HCT116 (cell line): Measurements from ENCODE around the gene SEPTIN5. TPM values are rescaled to one million over a fixed set of nuclear protein-coding genes. Genes with fewer than 3 reads are reported as not detected.
A peak's percentile ranks its signal among the peaks of the same experiment; 100 is the strongest.

ENCODE experiments used
- ATAC-seq: fragments of 200-7000 bp; cut with Tn5 transposase; 2 replicates; pipeline ENCODE4 v1.9.1; 2020; ENCODE audit warnings: mild to moderate bottlenecking, moderate library complexity
- BruUV-seq: library from RNA; stranded (reverse); fragments of 400-500 nt; replicated peaks from 2 replicates; lab custom pipeline; 2021; lab: Mats Ljungman, UMichigan
- CTCF ChIA-PET: fragments of 300-600 bp; sonication (Branson Sonifier 250); formaldehyde crosslinking; loops from one replicate; lab custom pipeline; 2021; ENCODE audit warnings: antibody characterized with exemption; lab: Charles Lee
- POLR2A ChIA-PET: fragments of 300-600, 350-600 bp; sonication (Branson Sonifier 250); formaldehyde crosslinking; loops from one replicate; lab custom pipeline; 2021; ENCODE audit warnings: antibody characterized with exemption; lab: Charles Lee
- RAD21 ChIA-PET, 2 experiments: fragments of 300-600 bp; sonication (Branson Sonifier 250); formaldehyde crosslinking; loops; one replicate each; lab custom pipeline; 2023; ENCODE audit warnings: low total read pairs in 2 of 2; ENCODE audit not compliant: uncharacterized antibody in 2 of 2, unreplicated experiment in 2 of 2, low non-redundant PET in 1 of 2; lab: Charles Lee
- DNase-seq: peaks from one replicate; pipeline ENCODE4 v3.0.0-alpha.2; 2010; ENCODE audit warnings: low read depth, low spot score
- H2AFZ ChIP-seq: fragments of 200-600 bp; shearing (Covaris generic), sonication (generic); 2 replicates; pipeline ENCODE4 v1.6.1; 2017; ENCODE audit warnings: low read depth, mixed run types, mixed read lengths, antibody characterized with exemption, low read length; ENCODE audit not compliant: poor library complexity, severe bottlenecking
- H3K27ac ChIP-seq: 2 replicates; pipeline ENCODE4 v1.5.1; 2012; ENCODE audit warnings: low read depth, low read length
- H3K27me3 ChIP-seq: fragments of 200-600 bp; sonication (generic); 2 replicates; pipeline ENCODE4 v1.6.1; 2016; ENCODE audit warnings: mixed run types, low read length, mixed read lengths; ENCODE audit not compliant: insufficient read depth
- H3K36me3 ChIP-seq, 2 experiments: fragments of 200-500 bp in 1 of 2; fragments of 200-600 bp in 1 of 2; sonication (Bioruptor generic) in 1 of 2; sonication (generic) in 1 of 2; 2 replicates each; pipeline versions ENCODE4 v1.5.1 to v1.6.1; 2014 to 2016; ENCODE audit warnings: low read length in 2 of 2, inconsistent platforms in 1 of 2, mixed read lengths in 1 of 2, mixed run types in 1 of 2; ENCODE audit not compliant: insufficient read depth in 2 of 2, control insufficient read depth in 1 of 2
- H3K4me1 ChIP-seq, 2 experiments: fragments of 200-600 bp in 1 of 2; sonication (generic) in 1 of 2; 2 replicates each; pipeline versions ENCODE4 v1.5.1 to v1.6.1; 2012 to 2017; ENCODE audit warnings: low read length in 2 of 2, inconsistent platforms in 1 of 2, mild to moderate bottlenecking in 1 of 2, mixed read lengths in 1 of 2, mixed run types in 1 of 2, moderate library complexity in 1 of 2; ENCODE audit not compliant: insufficient read depth in 2 of 2, control insufficient read depth in 1 of 2
- H3K4me2 ChIP-seq: fragments of 200-600 bp; sonication (generic); 2 replicates; pipeline ENCODE4 v1.6.1; 2017; ENCODE audit warnings: mixed run types, low read length, mixed read lengths
- H3K4me3 ChIP-seq, 2 experiments: fragments of 200-600 bp in 1 of 2; sonication (generic) in 1 of 2; replicated peaks in 1 of 2; 2 replicates each; pipeline ENCODE4 v1.5.1; 2011 to 2016; ENCODE audit warnings: low read length in 2 of 2, control low read depth in 1 of 2, low read depth in 1 of 2, mild to moderate bottlenecking in 1 of 2, mixed read lengths in 1 of 2, mixed run types in 1 of 2
- H3K79me2 ChIP-seq: fragments of 200-600 bp; sonication (generic); 2 replicates; pipeline ENCODE4 v1.6.1; 2017; ENCODE audit warnings: mild to moderate bottlenecking, mixed run types, low read length, moderate library complexity, mixed read lengths; ENCODE audit not compliant: insufficient read depth
- H3K9ac ChIP-seq: fragments of 200-600 bp; sonication (generic); 2 replicates; pipeline ENCODE4 v1.6.1; 2016; ENCODE audit warnings: low read length, mixed read lengths
- H3K9me2 ChIP-seq: fragments of 200-600 bp; sonication (generic), shearing (Covaris generic); 2 replicates; pipeline ENCODE4 v1.6.1; 2017; ENCODE audit warnings: mixed run types, mild to moderate bottlenecking, moderate library complexity; ENCODE audit not compliant: insufficient read depth
- H3K9me3 ChIP-seq, 2 experiments: fragments of 200-500 bp in 1 of 2; fragments of 200-600 bp in 1 of 2; sonication (Bioruptor generic) in 1 of 2; sonication (generic) in 1 of 2; 2 replicates each; pipeline ENCODE4 v1.6.1; 2014 to 2017; ENCODE audit warnings: low read length in 2 of 2, mixed read lengths in 2 of 2, inconsistent platforms in 1 of 2, low read depth in 1 of 2, mild to moderate bottlenecking in 1 of 2, mixed run types in 1 of 2, moderate library complexity in 1 of 2; ENCODE audit not compliant: control insufficient read depth in 1 of 2, insufficient read depth in 1 of 2
- H4K20me1 ChIP-seq: fragments of 200-600 bp; sonication (generic), shearing (Covaris generic); 2 replicates; pipeline ENCODE4 v1.6.1; 2017; ENCODE audit warnings: mixed run types, mild to moderate bottlenecking, moderate library complexity; ENCODE audit not compliant: insufficient read depth
- CBX3 ChIP-seq: IDR thresholded peaks from 2 replicates; pipeline ENCODE4 v1.6.1; 2012; ENCODE audit warnings: low read depth
- CEBPB ChIP-seq: IDR thresholded peaks from 2 replicates; pipeline ENCODE4 v1.6.1; 2012; ENCODE audit warnings: low read depth
- ELF1 ChIP-seq: IDR thresholded peaks from 2 replicates; pipeline ENCODE4 v1.6.1; 2012; ENCODE audit warnings: low read depth, borderline replicate concordance
- EZH2 ChIP-seq: fragments of 200-600 bp; sonication (generic); IDR thresholded peaks from 2 replicates; pipeline ENCODE4 v1.6.1; 2017; ENCODE audit warnings: antibody characterized with exemption, mixed run types
- FOSL1 ChIP-seq: IDR thresholded peaks from 2 replicates; pipeline ENCODE4 v1.6.1; 2012; ENCODE audit warnings: low read depth
- POLR2A ChIP-seq: IDR thresholded peaks from 2 replicates; pipeline ENCODE4 v1.7.0; 2011; ENCODE audit warnings: borderline replicate concordance; ENCODE audit not compliant: insufficient read depth, insufficient read length; ENCODE audit errors: extremely low read depth
- POLR2AphosphoS5 ChIP-seq: IDR thresholded peaks from 2 replicates; pipeline ENCODE4 v1.6.1; 2011; ENCODE audit warnings: mild to moderate bottlenecking, low read depth, low read length, moderate library complexity
- RAD21 ChIP-seq: IDR thresholded peaks from 2 replicates; pipeline ENCODE4 v1.6.1; 2012; ENCODE audit warnings: low read depth, mild to moderate bottlenecking
- SP1 ChIP-seq: IDR thresholded peaks from 2 replicates; pipeline ENCODE4 v1.6.1; 2012; ENCODE audit warnings: low read depth
- SRF ChIP-seq: IDR thresholded peaks from 2 replicates; pipeline ENCODE4 v1.6.1; 2012; ENCODE audit warnings: low read depth
- TCF7L2 ChIP-seq: IDR thresholded peaks from 2 replicates; pipeline ENCODE4 v1.7.0; 2011; ENCODE audit warnings: borderline replicate concordance, inconsistent platforms; ENCODE audit not compliant: insufficient read depth, insufficient read length; ENCODE audit errors: extremely low read depth
- YY1 ChIP-seq: IDR thresholded peaks from 2 replicates; pipeline ENCODE4 v1.6.1; 2011; ENCODE audit warnings: low read length, low read depth, moderate library complexity, mild to moderate bottlenecking; ENCODE audit not compliant: insufficient replicate concordance; ENCODE audit errors: extremely low read depth
- ZFX ChIP-seq: fragments of 450-650 bp; IDR thresholded peaks from 2 replicates; pipeline ENCODE4 v1.6.1; 2017
- intact Hi-C: fragments of 100-400 bp; cut with micrococcal nuclease; formaldehyde crosslinking; loops from 2 replicates; pipeline ENCODE4 v1.10.0; 2022
- total RNA-seq: library from RNA; stranded (reverse); gene quantifications from one replicate; pipeline ENCODE4 v1.2.1, GENCODE V29; 2021; ENCODE audit not compliant: unreplicated experiment
- TF ChIP-seq, protein P1 (sequence below): IDR thresholded peaks from 2 replicates; pipeline ENCODE4 v1.6.1; 2012
- TF ChIP-seq, protein P2 (sequence below): IDR thresholded peaks from 2 replicates; pipeline ENCODE4 v1.6.1; 2011; ENCODE audit warnings: mild to moderate bottlenecking, low read length, moderate library complexity; ENCODE audit not compliant: insufficient replicate concordance; ENCODE audit errors: extremely low read depth
- TF ChIP-seq, protein P3 (sequence below), 3 experiments: fragments of 200-600 bp in 1 of 3; sonication (generic) in 1 of 3; IDR thresholded peaks in 2 of 3; conservative IDR thresholded peaks in 1 of 3; 2 replicates each; pipeline ENCODE4 v1.5.1; 2012 to 2017; ENCODE audit warnings: low read depth in 2 of 3, low read length in 2 of 3, antibody characterized with exemption in 1 of 3, borderline replicate concordance in 1 of 3, control low read depth in 1 of 3, mild to moderate bottlenecking in 1 of 3, mixed read lengths in 1 of 3, mixed run types in 1 of 3, moderate library complexity in 1 of 3; ENCODE audit not compliant: insufficient read depth in 1 of 3
- TF ChIP-seq, protein P4 (sequence below): IDR thresholded peaks from 2 replicates; pipeline ENCODE4 v1.6.1; 2012; ENCODE audit warnings: low read depth
- TF ChIP-seq, protein P5 (sequence below): IDR thresholded peaks from 2 replicates; pipeline ENCODE4 v1.6.1; 2012

SEPTIN5 gene
- total RNA-seq, 1 experiment from 2014 or later: 9.0 TPM

DNA sequence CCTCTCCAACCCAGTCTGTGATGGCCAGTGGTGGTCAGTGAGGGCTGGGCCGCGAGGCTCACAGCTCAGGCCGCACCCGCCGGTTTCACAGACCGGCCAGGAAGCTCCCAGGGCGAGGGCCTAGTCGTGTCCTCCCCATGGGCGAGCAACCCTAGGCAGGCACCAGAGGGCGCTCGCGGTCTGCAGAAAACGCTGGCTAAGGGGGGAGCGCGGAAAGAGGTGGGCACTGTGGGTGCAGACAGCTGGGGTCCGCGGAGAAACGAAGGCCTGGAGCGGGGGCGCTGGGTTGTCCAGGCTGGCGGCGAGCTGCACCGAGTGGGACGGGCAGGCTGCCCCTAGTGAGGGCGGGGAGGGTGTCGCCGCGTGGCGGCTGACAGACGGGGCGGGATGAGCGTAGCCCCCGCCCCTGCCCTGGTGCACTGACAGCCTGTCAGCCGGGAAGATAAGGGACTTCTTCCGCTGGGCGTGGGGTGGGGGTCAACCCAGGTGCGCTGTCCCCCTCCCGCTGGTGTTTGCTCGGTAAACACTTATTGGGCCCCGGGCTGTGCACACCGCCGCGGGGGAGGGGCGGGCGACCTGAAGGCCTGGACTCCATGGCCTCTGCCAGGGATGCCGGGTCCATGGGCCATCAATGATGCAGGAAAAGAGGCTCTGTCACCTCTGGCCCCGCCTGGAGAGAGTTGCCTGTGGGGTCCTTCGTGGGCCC lies 16.5 kb downstream of the SEPTIN5 start:
- Histone ChIP-seq H3K4me1 (peaks cover 0 to 12% of the 10 kb centered on the region in 2 experiments; a peak in 2 of 4 replicates), H3K27ac (no peak overlapping the region; the same call in 1 of the 2 replicates), H3K79me2 (no peaks in the 10 kb centered on the region), H3K36me3 (no peaks in the 10 kb centered on the region), H3K9me2 (no peaks in the 10 kb centered on the region), H3K9ac (peak overlapping the region; percentile 34; the same call in 1 of the 2 replicates), H2AFZ (peak overlapping the region; percentile 96), H3K4me2 (peak overlapping the region; percentile 88), H4K20me1 (no peaks in the 10 kb centered on the region), H3K4me3 (peak overlapping the region; percentile 20 to 45; a peak in 3 of 4 replicates), H3K9me3 (no peaks in the 10 kb centered on the region), H3K27me3 (no peaks in the 10 kb centered on the region)
- POLR2A ChIA-PET: interaction anchor here (0.6 to 1.6 kb wide), 2 partner anchors 180 to 845 kb away, joined by 3 to 8 read pairs; no protein-coding TSS in a partner anchor
- RAD21 ChIA-PET: interaction anchor here (0.5 to 2.3 kb wide), 19 partner anchors 25 to 251 kb away, joined by 3 to 43 read pairs (median 5); partner anchors contain the start of gene CDC45 (in 1 of the 2)
- intact Hi-C loops: loop anchor here (1.0 to 2.0 kb wide), 3 partner anchors 26 to 228 kb away; no protein-coding TSS in a partner anchor
- no TSS peak for BruUV-seq
- peak; percentile 50 for DNase-seq
- ATAC-seq: peak; percentile 96
- CTCF ChIA-PET: interaction anchor here (0.6 to 3.9 kb wide), 29 partner anchors 10 to 431 kb away, joined by 3 to 123 read pairs (median 5); no protein-coding TSS in a partner anchor
- TF ChIP-seq EZH2 (no peak), TCF7L2 (no peak), SRF (no peak), SP1 (no peak), RAD21 (peak; percentile 98), ZFX (peak; percentile 70; the same call in 1 of the 2 replicates), YY1 (peak; percentile 6), FOSL1 (no peak), CEBPB (no peak), POLR2A (no peak), ELF1 (no peak), POLR2AphosphoS5 (no peak), CBX3 (no peak)
- TF ChIP-seq, protein P1, sequence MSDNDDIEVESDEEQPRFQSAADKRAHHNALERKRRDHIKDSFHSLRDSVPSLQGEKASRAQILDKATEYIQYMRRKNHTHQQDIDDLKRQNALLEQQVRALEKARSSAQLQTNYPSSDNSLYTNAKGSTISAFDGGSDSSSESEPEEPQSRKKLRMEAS: no peak
- TF ChIP-seq, protein P2, sequence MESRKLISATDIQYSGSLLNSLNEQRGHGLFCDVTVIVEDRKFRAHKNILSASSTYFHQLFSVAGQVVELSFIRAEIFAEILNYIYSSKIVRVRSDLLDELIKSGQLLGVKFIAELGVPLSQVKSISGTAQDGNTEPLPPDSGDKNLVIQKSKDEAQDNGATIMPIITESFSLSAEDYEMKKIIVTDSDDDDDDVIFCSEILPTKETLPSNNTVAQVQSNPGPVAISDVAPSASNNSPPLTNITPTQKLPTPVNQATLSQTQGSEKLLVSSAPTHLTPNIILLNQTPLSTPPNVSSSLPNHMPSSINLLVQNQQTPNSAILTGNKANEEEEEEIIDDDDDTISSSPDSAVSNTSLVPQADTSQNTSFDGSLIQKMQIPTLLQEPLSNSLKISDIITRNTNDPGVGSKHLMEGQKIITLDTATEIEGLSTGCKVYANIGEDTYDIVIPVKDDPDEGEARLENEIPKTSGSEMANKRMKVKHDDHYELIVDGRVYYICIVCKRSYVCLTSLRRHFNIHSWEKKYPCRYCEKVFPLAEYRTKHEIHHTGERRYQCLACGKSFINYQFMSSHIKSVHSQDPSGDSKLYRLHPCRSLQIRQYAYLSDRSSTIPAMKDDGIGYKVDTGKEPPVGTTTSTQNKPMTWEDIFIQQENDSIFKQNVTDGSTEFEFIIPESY: no peak
- TF ChIP-seq, protein P3, sequence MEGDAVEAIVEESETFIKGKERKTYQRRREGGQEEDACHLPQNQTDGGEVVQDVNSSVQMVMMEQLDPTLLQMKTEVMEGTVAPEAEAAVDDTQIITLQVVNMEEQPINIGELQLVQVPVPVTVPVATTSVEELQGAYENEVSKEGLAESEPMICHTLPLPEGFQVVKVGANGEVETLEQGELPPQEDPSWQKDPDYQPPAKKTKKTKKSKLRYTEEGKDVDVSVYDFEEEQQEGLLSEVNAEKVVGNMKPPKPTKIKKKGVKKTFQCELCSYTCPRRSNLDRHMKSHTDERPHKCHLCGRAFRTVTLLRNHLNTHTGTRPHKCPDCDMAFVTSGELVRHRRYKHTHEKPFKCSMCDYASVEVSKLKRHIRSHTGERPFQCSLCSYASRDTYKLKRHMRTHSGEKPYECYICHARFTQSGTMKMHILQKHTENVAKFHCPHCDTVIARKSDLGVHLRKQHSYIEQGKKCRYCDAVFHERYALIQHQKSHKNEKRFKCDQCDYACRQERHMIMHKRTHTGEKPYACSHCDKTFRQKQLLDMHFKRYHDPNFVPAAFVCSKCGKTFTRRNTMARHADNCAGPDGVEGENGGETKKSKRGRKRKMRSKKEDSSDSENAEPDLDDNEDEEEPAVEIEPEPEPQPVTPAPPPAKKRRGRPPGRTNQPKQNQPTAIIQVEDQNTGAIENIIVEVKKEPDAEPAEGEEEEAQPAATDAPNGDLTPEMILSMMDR (IDR thresholded peaks at IDR 0.05 in 2 of 3, conservative IDR thresholded peaks at IDR 0.05 in 1 of 3; ENCODE audit: borderline replicate concordance in 1 of 3, insufficient read depth in 1 of 3, low read depth in 2 of 3, low read length in 2 of 3): peak; percentile 89 to 93 (median 92)
- TF ChIP-seq, protein P4, sequence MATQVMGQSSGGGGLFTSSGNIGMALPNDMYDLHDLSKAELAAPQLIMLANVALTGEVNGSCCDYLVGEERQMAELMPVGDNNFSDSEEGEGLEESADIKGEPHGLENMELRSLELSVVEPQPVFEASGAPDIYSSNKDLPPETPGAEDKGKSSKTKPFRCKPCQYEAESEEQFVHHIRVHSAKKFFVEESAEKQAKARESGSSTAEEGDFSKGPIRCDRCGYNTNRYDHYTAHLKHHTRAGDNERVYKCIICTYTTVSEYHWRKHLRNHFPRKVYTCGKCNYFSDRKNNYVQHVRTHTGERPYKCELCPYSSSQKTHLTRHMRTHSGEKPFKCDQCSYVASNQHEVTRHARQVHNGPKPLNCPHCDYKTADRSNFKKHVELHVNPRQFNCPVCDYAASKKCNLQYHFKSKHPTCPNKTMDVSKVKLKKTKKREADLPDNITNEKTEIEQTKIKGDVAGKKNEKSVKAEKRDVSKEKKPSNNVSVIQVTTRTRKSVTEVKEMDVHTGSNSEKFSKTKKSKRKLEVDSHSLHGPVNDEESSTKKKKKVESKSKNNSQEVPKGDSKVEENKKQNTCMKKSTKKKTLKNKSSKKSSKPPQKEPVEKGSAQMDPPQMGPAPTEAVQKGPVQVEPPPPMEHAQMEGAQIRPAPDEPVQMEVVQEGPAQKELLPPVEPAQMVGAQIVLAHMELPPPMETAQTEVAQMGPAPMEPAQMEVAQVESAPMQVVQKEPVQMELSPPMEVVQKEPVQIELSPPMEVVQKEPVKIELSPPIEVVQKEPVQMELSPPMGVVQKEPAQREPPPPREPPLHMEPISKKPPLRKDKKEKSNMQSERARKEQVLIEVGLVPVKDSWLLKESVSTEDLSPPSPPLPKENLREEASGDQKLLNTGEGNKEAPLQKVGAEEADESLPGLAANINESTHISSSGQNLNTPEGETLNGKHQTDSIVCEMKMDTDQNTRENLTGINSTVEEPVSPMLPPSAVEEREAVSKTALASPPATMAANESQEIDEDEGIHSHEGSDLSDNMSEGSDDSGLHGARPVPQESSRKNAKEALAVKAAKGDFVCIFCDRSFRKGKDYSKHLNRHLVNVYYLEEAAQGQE: no peak
- TF ChIP-seq, protein P5, sequence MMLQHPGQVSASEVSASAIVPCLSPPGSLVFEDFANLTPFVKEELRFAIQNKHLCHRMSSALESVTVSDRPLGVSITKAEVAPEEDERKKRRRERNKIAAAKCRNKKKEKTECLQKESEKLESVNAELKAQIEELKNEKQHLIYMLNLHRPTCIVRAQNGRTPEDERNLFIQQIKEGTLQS: no peak
